GM12891 (cell line): ENCODE measurements around the gene SRGAP3.

Source experiments
- DNase-seq: peaks from one replicate; pipeline ENCODE4 v3.0.0; 2011; ENCODE audit warnings: low spot score; ENCODE audit not compliant: insufficient read length
- FAIRE-seq: peaks from 2 replicates; lab custom pipeline; 2011; peaks lifted over from hg19 to GRCh38; lab: Jason Lieb, UNC
- PAX5 ChIP-seq: IDR thresholded peaks from 2 replicates; pipeline ENCODE4 v1.6.1; 2011; ENCODE audit warnings: low read length, moderate library complexity, mild to moderate bottlenecking; ENCODE audit not compliant: insufficient read depth, severe bottlenecking
- POLR2A ChIP-seq: IDR thresholded peaks from 2 replicates; pipeline ENCODE4 v1.6.1; 2011; ENCODE audit warnings: low read depth, low read length, control low read depth
- POLR2AphosphoS5 ChIP-seq: IDR thresholded peaks from 2 replicates; pipeline ENCODE4 v1.6.1; 2011; ENCODE audit warnings: low read depth, low read length, control low read depth
- POU2F2 ChIP-seq: IDR thresholded peaks from 2 replicates; pipeline ENCODE4 v1.6.1; 2011; ENCODE audit warnings: low read depth, mild to moderate bottlenecking, control low read depth, low read length, moderate library complexity
- SPI1 ChIP-seq: IDR thresholded peaks from 2 replicates; pipeline ENCODE4 v1.6.1; 2011; ENCODE audit warnings: low read depth, low read length, control low read depth
- TAF1 ChIP-seq: IDR thresholded peaks from 2 replicates; pipeline ENCODE4 v1.6.1; 2011; ENCODE audit warnings: low read depth, low read length, control low read depth

SRGAP3 gene

DNA sequence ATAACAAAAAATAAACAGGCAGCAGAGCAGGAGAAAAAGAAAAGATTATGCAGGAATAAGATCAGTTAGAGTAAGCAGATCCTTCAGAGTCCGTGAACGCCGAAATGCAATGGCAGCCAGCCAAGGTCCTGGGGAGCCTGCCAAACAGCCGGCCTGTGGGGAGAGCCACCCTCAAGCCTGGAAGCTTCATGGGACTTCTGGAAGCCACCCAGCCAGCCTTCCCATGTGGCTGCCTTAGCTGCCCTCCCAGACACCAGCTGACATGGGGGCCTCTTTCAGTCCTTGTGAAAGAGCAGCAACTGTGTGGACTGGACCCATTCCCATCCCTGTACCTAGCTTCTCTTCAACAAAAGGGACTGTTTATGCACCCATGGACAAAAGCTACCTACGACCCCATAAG lies 221.3 kb downstream of the SRGAP3 start:
- TF ChIP-seq TAF1 (no peak), SPI1 (no peak), POLR2A (no peak), POU2F2 (no peak), PAX5 (no peak), POLR2AphosphoS5 (no peak)
- FAIRE-seq, result no peak
- no peak for DNase-seq

DNA sequence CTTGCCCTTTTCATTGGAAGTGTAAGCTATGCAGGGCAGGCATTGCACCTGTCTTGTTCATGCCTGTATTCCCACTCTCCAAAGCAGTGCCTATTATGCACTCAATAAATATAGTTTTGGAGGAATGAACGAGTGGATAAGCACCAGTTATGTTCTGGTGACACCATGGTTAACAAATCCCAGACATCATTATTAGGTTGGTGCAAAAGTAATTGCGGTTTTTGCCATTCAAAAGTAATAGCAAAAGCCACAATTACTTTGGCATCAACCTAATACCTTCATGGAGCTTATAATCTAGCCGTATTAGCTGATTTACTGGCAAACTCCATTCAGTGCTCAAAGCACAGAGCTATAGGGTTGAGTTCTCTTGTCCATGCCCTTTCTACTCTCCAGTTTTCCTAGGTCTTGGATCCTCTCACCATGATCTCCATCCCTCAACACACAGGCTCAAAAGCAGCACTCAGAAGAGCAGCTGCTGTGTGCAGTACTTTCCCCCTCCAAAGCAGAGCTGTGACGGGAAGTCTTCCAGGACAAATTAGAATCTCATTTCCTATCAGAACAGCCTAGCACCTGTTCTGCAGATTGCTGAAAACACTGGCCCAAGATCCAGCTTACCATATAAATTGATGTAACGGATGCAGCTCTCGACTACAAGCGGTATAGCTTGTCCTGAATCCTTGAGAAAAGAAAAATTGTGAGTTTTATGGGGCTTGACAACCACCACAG lies 223.0 kb downstream of the SRGAP3 start:
- DNase-seq, result no peak
- TF ChIP-seq POLR2A (no peak), POU2F2 (no peak), PAX5 (no peak), POLR2AphosphoS5 (no peak), SPI1 (no peak), TAF1 (no peak)
- no peak for FAIRE-seq

DNA sequence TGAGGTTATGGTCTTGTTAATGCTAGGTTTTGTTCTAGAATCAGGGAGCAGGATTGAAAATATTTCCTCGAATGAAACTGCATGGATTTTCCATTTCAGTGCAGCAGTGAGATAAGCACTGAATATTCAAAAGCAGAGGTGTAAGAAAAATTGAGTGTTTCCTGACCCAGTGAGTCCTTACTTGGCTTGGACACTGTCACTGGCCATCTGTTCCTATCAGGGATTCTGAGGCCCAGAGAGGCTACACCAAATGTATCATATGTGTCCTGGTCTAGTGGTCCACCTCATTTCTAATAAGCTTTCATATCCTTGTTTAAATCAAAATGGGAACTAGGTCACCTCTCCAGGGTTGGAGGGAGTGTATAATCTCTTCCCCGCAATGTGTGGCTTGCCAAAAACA lies 225.1 kb downstream of the SRGAP3 start:
- no peak for DNase-seq
- FAIRE-seq, result no peak
- no peak for TF ChIP-seq POLR2AphosphoS5
- no peak for TF ChIP-seq SPI1
- no peak for TF ChIP-seq TAF1
- no peak for TF ChIP-seq POLR2A
- no peak for TF ChIP-seq POU2F2
- no peak for TF ChIP-seq PAX5

DNA sequence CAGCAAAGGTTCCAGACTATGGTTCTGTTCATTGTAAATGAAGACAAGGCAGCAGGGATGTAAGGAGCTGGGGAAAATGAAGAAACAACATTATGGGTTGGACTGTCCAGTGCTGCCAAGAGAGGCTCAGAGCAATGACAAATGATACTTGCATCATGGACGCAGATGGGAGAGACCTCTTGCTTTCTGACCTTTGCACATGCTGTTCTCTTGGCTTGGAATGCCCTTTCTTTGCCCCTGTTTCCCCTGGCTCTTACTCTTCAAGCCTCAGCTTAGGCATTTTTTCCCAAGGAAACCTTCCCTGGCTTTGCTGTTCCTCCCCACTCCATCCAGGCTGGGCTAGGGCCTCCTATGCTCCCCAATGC lies 226.2 kb downstream of the SRGAP3 start:
- DNase-seq (no peak), FAIRE-seq (no peak)
- no peak for TF ChIP-seq TAF1
- TF ChIP-seq POLR2A, result no peak
- TF ChIP-seq POU2F2, result no peak
- TF ChIP-seq POLR2AphosphoS5, result no peak
- no peak for TF ChIP-seq PAX5
- TF ChIP-seq SPI1, result no peak

DNA sequence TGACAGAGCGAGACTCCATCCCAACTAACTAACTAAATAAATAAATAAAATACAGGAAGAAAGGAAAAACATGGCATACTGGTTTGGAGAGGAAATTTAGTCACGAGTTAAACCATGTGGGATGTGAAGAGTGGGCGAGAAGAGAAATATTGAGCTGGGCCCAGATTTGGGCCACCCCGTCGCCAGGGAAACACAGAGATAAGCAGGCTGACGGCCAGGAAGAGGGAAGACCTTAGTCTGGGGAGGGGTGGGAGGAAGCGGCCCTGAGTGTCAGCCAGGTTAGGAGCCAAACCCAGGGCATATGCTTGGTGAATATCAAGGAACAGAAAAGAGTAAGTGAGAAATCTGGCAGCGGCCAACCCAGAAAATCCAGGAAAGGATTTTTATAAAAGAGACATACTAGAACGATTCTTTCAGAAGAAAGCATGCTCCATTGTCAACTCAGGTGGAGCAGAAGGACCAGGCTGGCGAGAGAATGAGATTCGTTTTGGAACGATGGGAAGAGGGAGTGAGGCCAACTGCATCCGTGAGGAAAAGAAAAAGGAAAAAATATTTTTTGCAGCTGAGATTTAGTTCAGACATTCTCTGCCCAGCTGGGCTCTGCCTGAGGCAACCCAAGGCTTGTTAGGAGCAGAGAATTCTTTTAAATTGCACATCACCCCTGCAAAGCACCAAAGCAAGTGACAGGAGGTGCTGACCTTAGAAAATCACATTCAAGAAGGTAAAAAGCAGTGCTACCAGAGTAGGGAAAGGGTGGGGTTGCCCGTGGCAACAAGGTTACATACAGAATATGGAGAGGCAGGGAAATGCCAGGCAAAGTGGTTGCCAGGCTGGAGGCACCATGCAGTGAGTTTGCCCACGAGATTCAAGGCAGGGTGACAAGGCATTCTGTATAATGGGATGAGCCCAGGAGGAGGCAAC lies 226.9 kb downstream of the SRGAP3 start:
- FAIRE-seq (no peak), DNase-seq (no peak)
- TF ChIP-seq POLR2AphosphoS5 (no peak), TAF1 (no peak), SPI1 (no peak), PAX5 (no peak), POLR2A (no peak), POU2F2 (no peak)

DNA sequence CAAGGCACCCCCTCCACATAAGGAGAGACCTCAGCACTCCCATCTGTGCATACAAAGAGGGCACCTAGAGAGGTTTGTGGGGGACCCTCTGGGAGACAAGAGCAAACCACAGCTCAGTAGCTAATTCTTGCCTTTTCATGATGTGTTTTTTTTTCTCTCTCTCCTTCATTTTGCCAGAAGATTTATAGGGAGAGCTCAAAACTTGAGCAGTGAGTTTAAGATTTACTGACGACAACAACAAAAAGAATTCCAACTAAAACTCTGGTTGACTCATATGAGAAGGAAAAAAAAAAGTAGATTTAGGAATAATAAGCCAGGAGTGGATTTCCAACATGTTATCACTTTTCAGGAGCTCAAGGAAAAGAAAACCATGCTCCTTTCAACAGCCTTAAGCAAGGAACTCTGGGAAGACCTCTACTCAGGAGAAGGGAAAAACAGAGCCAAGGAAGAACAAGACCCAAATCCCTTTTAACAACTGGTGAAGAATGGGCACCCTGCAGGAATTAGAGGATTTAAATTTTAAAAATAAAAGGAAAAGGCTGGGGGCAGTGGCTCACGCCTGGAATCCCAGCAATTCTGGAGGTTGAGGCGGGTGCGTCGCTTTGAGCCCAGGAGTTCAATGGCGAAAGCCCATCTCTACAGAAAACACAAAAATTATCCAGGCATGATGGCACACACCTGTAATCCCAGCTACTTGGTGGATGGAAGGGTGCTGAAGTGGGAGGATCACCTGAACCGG lies 228.0 kb downstream of the SRGAP3 start:
- DNase-seq (no peak), FAIRE-seq (no peak)
- TF ChIP-seq POLR2A (no peak), POLR2AphosphoS5 (no peak), PAX5 (no peak), POU2F2 (no peak), TAF1 (no peak), SPI1 (no peak)

DNA sequence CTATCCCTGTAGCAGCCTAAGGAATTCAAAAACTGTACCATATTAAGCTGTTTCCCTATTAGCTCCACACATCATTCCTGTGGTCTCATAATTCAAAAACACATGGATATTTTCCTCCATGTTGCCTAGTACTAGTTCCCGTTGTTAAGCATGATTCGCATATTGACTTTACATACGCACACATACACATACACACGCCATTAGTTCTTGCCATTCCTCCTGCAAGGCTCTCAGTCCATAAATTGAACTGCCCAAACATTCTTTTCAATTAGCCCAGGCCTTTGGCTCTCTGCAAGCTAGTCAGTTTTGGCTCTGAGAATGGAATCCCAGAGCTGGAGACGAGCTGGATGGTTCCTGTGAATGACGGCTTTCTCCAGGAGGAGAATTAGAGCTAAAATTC lies 229.0 kb downstream of the SRGAP3 start:
- TF ChIP-seq POLR2A (no peak), POU2F2 (no peak)
- no peak for FAIRE-seq

DNA sequence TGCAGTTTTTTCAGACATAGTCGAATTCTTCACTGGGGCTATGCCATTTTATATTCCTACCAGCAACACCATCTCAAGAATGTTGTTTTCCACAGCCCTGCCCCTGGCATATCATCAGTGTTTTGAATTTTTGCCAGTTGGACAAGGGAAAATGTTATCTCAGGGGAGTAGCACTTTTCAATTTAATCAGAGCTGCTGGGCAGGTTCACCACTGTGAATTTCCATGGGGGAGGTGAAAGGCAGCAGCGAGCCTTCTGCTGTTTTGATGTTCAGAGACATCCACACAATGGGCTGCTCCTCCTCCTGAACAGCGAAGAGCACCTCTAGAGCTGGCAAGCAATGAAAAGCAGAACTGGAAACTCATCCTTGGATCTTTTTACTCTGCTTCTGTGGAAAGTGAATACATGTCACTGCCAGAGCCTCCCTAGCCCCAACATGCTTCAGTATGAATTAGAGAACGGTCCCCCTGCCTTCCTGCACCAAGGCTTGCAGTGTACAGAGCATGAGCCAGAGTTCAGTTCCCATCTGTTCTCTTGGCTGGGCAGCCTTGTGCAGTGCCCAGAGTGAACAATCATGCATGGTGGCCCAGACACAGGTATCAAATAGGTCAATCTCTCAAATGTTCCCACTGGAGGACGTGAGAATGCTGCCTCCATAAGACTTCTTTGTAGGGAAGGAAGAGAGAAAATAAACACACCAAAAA lies 230.0 kb downstream of the SRGAP3 start:
- FAIRE-seq, result no peak
- TF ChIP-seq POU2F2 (no peak), POLR2AphosphoS5 (no peak), PAX5 (no peak), SPI1 (no peak), POLR2A (no peak), TAF1 (no peak)
- no peak for DNase-seq

More for the DNA sequence above, 229.0 kb downstream of the SRGAP3 start:
- no peak for DNase-seq

DNA sequence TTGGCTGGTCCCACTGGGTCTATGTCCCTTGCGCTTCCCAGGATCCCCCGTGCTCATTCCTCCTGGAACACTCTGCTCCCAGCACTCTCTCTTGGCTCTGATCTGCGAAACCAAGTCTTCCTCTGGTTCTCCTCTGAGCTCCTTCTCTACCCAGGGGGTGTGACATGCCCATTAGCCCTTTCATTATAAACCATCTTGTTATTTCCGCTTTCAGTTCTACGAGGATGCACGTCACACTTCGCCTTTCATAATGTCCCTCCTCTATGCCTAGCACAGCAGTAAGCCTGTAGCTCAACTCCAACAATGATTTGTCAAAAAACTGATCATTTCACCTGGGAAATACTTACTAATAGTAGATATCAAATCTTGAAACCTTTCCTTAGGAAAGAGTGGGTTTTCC lies 234.2 kb downstream of the SRGAP3 start:
- FAIRE-seq (no peak), DNase-seq (no peak)
- TF ChIP-seq SPI1 (no peak), TAF1 (no peak), PAX5 (no peak), POLR2A (no peak), POU2F2 (no peak), POLR2AphosphoS5 (no peak)
